ENCODE data around the gene GNAZ. TPM values are rescaled to one million over a fixed set of nuclear protein-coding genes. Genes with fewer than 3 reads are reported as not detected.

Gene GNAZ
- total and polyA plus RNA-seq, 8 donors, result 1.7 to 4.7 (median 3.9) TPM

- Histone ChIP-seq H3K4me3 (no peak overlapping the region), H3K27ac (no peak overlapping the region), H3K36me3 (no peaks in the 10 kb centered on the region), H3K9me3 (no peaks in the 10 kb centered on the region), H3K4me1 (no peaks in the 10 kb centered on the region), H3K27me3 (no peaks in the 10 kb centered on the region)
- TF ChIP-seq CTCF (IDR thresholded peaks at IDR 0.05), result no peak
- DNase-seq, result peak in 1 of 4 donors; percentile 58
- no peak for ATAC-seq
- intact Hi-C loops (cut with DNase I), result no loop called here
Observed at GRCh38 chr22:23125512-23126103, 55.3 kb downstream of the GNAZ start.

- ATAC-seq (no peak), DNase-seq (peak in 1 of 4 donors; percentile 43)
- intact Hi-C loops (cut with DNase I), result no loop called here
- no peak for TF ChIP-seq CTCF (IDR thresholded peaks at IDR 0.05)
- no peaks in the 10 kb centered on the region for H3K9me3 ChIP-seq
- H3K27me3 ChIP-seq, result no peaks in the 10 kb centered on the region
- no peaks in the 10 kb centered on the region for H3K36me3 ChIP-seq
- H3K27ac ChIP-seq, result no peak overlapping the region
- H3K4me1 ChIP-seq, result no peaks in the 10 kb centered on the region
- no peak overlapping the region for H3K4me3 ChIP-seq
Observed at GRCh38 chr22:23126165-23127054, 56.1 kb downstream of the GNAZ start.

- ATAC-seq (no peak), DNase-seq (peak in 1 of 4 donors; percentile 46)
- intact Hi-C loops (cut with DNase I), result no loop called here
- Histone ChIP-seq H3K4me3 (no peak overlapping the region), H3K27ac (no peak overlapping the region), H3K36me3 (no peaks in the 10 kb centered on the region), H3K9me3 (no peaks in the 10 kb centered on the region), H3K27me3 (no peaks in the 10 kb centered on the region), H3K4me1 (no peaks in the 10 kb centered on the region)
- TF ChIP-seq CTCF (IDR thresholded peaks at IDR 0.05), result no peak
Observed at GRCh38 chr22:23127055-23127756, 56.9 kb downstream of the GNAZ start.

- no peaks in the 10 kb centered on the region for H3K27me3 ChIP-seq
- no peak overlapping the region for H3K4me3 ChIP-seq
- no peaks in the 10 kb centered on the region for H3K4me1 ChIP-seq
- no peak overlapping the region for H3K27ac ChIP-seq
- intact Hi-C loops (cut with DNase I), result no loop called here
- ATAC-seq, result no peak
- TF ChIP-seq CTCF (IDR thresholded peaks at IDR 0.05), result no peak
- H3K36me3 ChIP-seq, result no peaks in the 10 kb centered on the region
- H3K9me3 ChIP-seq, result no peaks in the 10 kb centered on the region
- DNase-seq, result peak in 1 of 4 donors; percentile 39
Observed at GRCh38 chr22:23127788-23128187, 57.5 kb downstream of the GNAZ start.
